Measurements from ENCODE around the gene ANKRD65. TPM values are rescaled to one million over a fixed set of nuclear protein-coding genes. Genes with fewer than 3 reads are reported as not detected.

ANKRD65 gene
- total RNA-seq, 4 donors from 2014 or later: 4.1 to 15.4 (median 8.7) TPM

DNA sequence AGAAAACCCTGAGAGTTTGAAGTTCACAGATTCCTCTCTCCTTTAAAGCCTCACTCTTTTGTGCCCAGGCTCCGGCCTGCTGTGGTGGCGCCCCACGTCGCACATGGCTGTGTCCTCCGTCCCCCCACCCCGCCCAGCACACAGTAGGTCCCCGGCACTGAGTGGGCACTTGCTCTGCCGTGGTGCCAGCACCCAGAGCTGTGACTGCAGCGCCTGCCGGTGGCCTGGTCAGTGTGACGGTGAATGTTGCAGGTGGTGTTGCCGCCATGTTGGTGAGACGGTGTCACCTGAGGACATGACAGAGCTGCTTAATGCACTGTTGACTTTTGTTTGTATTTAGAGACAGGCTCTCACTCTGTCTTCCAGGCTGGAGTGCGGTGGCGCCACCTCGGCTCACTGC, 31.8 kb upstream of the ANKRD65 start:
- TF ChIP-seq, protein P1, sequence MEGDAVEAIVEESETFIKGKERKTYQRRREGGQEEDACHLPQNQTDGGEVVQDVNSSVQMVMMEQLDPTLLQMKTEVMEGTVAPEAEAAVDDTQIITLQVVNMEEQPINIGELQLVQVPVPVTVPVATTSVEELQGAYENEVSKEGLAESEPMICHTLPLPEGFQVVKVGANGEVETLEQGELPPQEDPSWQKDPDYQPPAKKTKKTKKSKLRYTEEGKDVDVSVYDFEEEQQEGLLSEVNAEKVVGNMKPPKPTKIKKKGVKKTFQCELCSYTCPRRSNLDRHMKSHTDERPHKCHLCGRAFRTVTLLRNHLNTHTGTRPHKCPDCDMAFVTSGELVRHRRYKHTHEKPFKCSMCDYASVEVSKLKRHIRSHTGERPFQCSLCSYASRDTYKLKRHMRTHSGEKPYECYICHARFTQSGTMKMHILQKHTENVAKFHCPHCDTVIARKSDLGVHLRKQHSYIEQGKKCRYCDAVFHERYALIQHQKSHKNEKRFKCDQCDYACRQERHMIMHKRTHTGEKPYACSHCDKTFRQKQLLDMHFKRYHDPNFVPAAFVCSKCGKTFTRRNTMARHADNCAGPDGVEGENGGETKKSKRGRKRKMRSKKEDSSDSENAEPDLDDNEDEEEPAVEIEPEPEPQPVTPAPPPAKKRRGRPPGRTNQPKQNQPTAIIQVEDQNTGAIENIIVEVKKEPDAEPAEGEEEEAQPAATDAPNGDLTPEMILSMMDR (IDR thresholded peaks at IDR 0.05; ENCODE audit: low read depth): no peak

DNA sequence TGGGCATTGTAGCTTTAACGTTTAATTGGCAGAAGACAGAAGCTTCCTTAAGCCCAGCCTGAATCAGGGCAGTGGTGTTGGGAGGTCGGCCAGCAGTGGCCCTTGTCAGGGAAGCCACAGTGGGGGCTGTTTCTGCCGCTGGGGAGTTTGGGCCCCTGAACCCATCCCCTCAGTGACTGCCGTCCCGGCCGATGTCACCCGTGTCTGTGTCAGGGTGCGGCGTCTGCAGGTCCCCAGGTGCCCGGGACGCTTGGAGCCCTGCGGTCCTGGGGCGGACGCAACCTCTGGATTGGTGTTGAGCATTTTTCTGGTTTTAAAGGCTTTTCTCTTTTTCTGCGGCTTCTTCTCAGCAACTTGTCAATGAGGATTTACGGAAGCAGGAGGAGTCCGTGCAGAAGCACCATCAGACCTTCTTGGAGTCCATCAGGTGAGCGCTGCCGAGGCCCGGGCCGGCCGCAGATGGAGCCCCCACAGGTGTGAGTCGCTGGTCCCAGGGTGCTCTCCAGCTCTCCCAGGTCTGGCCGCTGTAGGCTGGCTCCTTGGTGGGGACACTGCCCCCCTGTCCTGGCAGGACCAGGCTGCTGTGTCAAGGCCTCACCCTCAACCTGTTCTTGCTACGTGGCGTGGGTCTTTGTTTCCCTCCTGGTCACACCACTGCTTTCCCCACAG, 30.8 kb upstream of the ANKRD65 start:
- TF ChIP-seq, protein P1 (IDR thresholded peaks at IDR 0.05; ENCODE audit: low read depth): no peak

DNA sequence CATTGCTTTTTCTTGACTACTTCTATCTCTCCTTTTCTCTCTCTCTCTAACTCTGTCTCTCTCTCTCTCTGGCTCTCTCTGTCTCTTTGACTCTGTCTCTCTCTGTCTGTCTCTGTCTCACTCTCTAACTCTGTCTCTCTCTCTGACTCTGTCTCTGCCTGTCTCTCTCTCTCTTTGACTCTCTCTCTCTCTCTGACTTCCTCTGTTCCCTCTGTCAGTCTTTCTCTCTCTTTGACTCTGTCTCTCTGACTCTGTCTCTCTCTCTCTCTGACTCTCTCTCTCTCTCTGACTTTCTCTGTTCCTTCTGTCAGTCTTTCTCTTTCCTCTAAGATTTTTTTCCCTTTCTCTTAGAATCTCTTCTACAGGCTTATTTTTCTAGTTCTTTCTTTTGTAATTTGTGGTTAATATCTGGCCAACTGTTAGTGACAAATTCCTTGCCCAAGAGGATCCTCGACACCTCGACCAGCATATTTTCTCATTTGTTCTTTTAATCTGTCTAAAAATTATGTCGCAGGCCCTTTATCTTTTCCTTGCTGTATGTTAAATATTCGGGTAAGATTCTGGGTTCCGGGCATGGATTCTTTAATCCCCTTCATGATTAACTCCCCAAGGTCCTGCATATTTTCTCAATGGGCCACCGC, 28.1 kb upstream of the ANKRD65 start, which contains the start of gene ATAD3C:
Gene ATAD3C (plus strand): TSS at position 591 of the 641 bp plus-strand sequence. CDS start 995 bp downstream, outside the sequence.
- TF ChIP-seq, protein P1 (IDR thresholded peaks at IDR 0.05; ENCODE audit: low read depth): no peak

DNA sequence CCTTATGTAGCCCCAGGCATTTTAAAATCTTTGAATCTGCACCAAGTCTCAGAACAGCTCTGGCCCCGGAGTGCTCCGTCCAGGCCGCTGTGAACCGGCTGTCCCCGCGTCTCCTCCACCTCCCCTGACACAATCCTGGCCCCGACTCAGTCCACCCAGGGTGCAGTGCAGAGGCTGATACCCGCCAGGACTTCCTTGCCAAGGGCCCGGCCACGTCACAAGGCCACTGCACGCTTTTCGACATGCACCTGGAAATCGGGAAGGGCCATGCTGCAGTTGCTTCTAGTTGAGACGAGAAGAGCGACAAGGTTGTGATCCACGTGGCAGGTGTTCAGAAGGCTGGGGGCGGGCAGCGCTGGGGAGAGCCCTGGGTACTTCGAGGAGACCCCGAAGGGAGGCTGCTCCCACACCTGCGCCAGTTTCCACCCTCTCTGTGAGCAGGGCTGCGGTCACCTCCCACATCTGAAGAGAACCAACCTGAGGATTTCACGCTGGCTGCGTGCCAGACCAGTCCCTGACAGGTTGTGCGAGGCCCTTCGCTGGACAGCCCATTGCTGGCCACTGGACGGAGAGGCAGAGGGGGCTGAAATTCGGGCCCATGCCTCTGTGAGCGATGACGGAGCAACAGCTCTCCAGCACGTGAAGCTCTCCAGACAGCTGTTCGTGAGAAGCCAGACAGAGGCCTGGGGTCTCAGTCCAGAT, 21.1 kb upstream of the ANKRD65 start:
- TF ChIP-seq, protein P1 (IDR thresholded peaks at IDR 0.05; ENCODE audit: low read depth): no peak

DNA sequence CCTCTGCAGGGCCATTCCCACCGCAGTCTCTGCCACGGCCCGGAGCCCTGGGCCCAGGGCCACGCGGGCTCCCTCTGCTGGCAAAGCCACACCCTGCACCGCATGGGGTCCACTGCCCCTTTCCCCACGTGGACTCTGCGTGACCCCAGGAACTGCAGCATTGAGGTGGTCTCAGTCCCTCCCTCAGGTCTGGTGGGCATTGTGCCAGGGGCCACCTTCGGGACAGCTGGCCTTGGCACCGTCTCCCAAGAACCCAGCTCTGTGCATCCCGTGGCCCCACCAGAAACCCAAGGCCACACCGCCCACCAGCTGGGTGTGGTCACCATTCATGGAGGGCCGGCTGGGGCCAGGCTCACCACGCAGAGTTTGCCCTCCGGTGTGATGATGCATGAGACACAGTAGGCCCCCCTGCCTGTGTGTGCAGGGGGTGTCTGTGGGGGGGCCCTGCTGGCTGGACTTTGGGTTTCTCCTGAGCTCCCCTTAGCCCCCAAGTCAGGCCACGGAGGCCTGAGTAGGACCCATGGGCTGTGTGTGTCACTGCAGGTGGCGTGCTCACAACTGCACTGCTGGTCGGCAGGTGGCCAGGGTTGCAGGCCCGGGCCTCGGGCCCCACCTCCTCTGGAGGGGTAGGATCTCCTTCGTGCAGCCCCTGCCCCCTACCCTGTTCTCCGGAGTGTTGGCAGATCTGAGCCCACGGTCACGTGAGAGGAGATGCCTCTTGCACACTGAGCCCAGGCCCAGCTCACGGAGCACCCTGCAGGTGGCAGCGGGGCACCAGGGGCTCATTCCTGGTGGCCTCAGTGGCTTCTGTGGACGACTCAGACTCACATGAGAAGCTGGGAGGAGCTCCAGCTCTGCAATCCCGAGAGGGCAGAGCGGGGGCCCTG, 20.2 kb upstream of the ANKRD65 start:
- TF ChIP-seq, protein P1 (IDR thresholded peaks at IDR 0.05; ENCODE audit: low read depth): no peak

DNA sequence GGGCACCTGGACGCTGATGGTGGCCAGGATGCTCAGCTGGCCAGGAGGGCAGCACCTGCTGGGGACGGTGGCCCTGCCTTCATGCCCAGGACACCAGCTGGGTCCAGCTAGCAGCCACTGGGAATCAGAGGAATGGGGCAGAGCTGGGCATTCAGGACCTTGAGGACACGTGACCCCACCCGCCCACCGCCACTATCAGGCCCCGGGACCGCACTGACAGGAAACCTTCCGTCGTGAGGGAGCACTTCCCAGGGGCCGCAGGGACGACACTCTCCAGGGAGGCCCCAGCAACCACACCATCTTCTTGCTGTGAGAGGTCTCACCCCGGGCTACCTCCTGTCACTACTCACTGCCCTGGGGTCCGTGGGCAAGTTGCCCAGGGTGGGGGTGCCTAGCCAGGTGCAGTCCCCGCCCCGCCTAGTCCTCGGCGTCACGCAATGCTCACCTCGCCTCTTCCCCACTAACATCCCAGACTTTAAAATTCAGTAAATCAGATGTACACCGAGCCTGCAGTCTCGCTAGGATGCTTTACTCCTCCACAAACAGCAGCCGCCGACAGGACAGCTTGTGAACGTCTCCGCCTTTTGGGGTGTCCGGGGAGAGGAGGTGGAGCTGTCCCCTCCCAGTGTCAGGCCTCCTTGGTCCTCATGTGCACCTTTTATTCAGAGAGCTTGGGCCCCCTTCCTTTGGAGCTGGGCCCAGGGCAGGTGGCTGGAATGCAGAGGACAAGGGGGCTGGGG, 19.4 kb upstream of the ANKRD65 start:
- TF ChIP-seq, protein P1 (IDR thresholded peaks at IDR 0.05; ENCODE audit: low read depth): no peak
